ENCODE results near the gene P2RY14.
"Not testable (repeated sequence)": the region's sequence is repeated elsewhere in the genome, so short reads cannot be mapped to it uniquely, and the experiment has no call there.

The P2RY14 gene

DNA sequence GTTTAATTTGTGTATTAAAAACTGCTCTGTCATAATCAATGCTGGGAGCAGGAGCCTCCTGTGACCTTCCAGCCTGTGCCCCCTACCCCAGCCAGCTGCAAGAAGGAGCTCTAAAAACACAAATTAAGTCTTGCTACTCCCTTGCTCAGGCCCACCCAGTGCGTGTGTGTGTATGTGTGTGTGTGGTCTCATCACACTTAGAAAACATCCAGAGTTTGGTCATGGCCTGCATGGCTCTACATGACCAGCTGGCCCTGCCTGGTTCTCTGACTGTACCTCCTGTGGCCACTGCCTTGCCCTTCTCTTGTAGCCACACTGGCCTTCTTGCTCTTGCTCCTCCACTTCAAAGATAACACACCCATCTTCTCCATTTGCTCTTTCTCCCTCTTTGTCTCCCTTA is 13.7 kb downstream of the P2RY14 start:
- no peak overlapping the region for H3K27ac ChIP-seq
- TF ChIP-seq CTCF (conservative IDR thresholded peaks at IDR 0.05) (no peak), ZFX (IDR thresholded peaks at IDR 0.05) (no peak)

GRCh38 chr3:151262871-151263525 is 15.3 kb downstream of the P2RY14 start:
- no peak overlapping the region for H3K27ac ChIP-seq

GRCh38 chr3:151259664-151260063 is 18.7 kb downstream of the P2RY14 start:
- H3K27ac ChIP-seq: no peak overlapping the region
- no peak for TF ChIP-seq ZFX (IDR thresholded peaks at IDR 0.05)
- TF ChIP-seq CTCF (conservative IDR thresholded peaks at IDR 0.05): no peak

More at GRCh38 chr3:151262871-151263525, 15.3 kb downstream of the P2RY14 start:
- TF ChIP-seq ZFX (IDR thresholded peaks at IDR 0.05) (no peak), CTCF (conservative IDR thresholded peaks at IDR 0.05) (no peak)

DNA sequence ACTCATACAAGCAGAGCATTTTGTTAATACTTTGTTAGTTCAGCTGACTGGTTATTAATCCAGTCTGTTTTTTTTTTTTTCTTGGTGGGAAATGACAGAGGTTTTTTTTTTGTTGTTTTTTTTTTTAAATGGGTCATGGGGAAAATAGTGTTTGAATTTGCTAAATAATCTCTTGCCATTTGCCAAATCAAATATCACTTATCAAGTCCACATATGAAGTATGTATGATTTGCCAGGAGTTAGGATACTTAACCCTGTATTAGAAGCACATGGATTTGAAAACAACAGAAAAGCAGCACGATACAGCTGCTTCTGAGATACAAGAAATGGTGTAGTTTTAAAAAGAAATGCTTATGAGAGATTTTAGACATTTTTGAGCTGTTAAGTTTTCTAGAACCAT is 21.6 kb downstream of the P2RY14 start:
- TF ChIP-seq CTCF (conservative IDR thresholded peaks at IDR 0.05): no peak
- no peak for TF ChIP-seq ZFX (IDR thresholded peaks at IDR 0.05)
- H3K27ac ChIP-seq: no peak overlapping the region

- H3K27ac ChIP-seq: no peak overlapping the region
- TF ChIP-seq CTCF (conservative IDR thresholded peaks at IDR 0.05) (no peak), ZFX (IDR thresholded peaks at IDR 0.05) (no peak)
Measured at GRCh38 chr3:151248772-151249337, 29.5 kb downstream of the P2RY14 start.

GRCh38 chr3:151242006-151242405 is 36.3 kb downstream of the P2RY14 start:
- H3K27ac ChIP-seq: not testable (repeated sequence)

GRCh38 chr3:151236736-151237135 is 41.6 kb downstream of the P2RY14 start:
- TF ChIP-seq ZFX (IDR thresholded peaks at IDR 0.05) (no peak), CTCF (conservative IDR thresholded peaks at IDR 0.05) (no peak)

GRCh38 chr3:151236316-151236715 is 42.0 kb downstream of the P2RY14 start:
- H3K27ac ChIP-seq: no peak overlapping the region
- TF ChIP-seq CTCF (conservative IDR thresholded peaks at IDR 0.05) (no peak), ZFX (IDR thresholded peaks at IDR 0.05) (no peak)

More at GRCh38 chr3:151236736-151237135, 41.6 kb downstream of the P2RY14 start:
- H3K27ac ChIP-seq: no peak overlapping the region

Data from C4-2B (cell line).